OCI-LY1 (cell line): ENCODE results near the gene POLD2.

Source experiments
- H2AFZ ChIP-seq: fragments of 200-600 bp; sonication (generic), shearing (Covaris generic); 2 replicates; pipeline ENCODE4 v1.6.0; 2014; ENCODE audit warnings: antibody characterized with exemption, mild to moderate bottlenecking, low read length
- H3F3A ChIP-seq: fragments of 200-600 bp; sonication (generic), shearing (Covaris generic); 2 replicates; pipeline ENCODE4 v1.6.0; 2014; ENCODE audit warnings: mild to moderate bottlenecking, antibody characterized with exemption, low read length, moderate library complexity; ENCODE audit not compliant: insufficient read depth
- H3K27ac ChIP-seq: fragments of 200-600 bp; sonication (generic); 2 replicates; pipeline ENCODE4 v1.5.1; 2014; ENCODE audit warnings: low read length, mixed run types, mild to moderate bottlenecking, low read depth; ENCODE audit not compliant: poor library complexity, severe bottlenecking
- H3K27me3 ChIP-seq: fragments of 200-600 bp; sonication (generic); 2 replicates; pipeline ENCODE4 v1.6.0; 2014; ENCODE audit warnings: antibody characterized with exemption, mild to moderate bottlenecking, low read length, moderate library complexity; ENCODE audit not compliant: insufficient read depth
- H3K36me3 ChIP-seq: fragments of 200-600 bp; sonication (generic); 2 replicates; pipeline ENCODE4 v1.6.1; 2014; ENCODE audit warnings: mild to moderate bottlenecking, antibody characterized with exemption, low read length, moderate library complexity, mixed read lengths; ENCODE audit not compliant: insufficient read depth
- H3K4me1 ChIP-seq: fragments of 200-600 bp; sonication (generic); 2 replicates; pipeline ENCODE4 v1.5.1; 2014; ENCODE audit warnings: mild to moderate bottlenecking, low read length, moderate library complexity; ENCODE audit not compliant: insufficient read depth, severe bottlenecking
- H3K4me2 ChIP-seq: fragments of 200-600 bp; sonication (generic), shearing (Covaris generic); 2 replicates; pipeline ENCODE4 v1.6.1; 2014; ENCODE audit warnings: low read length
- H3K4me3 ChIP-seq: fragments of 200-600 bp; sonication (generic); 2 replicates; pipeline ENCODE4 v1.5.1; 2014; ENCODE audit warnings: low read length, low read depth, mild to moderate bottlenecking, mixed read lengths; ENCODE audit not compliant: poor library complexity, severe bottlenecking
- H3K79me2 ChIP-seq: fragments of 200-600 bp; shearing (Covaris generic); 2 replicates; pipeline ENCODE4 v1.6.1; 2016; ENCODE audit warnings: mixed run types, low read length, mixed read lengths; ENCODE audit not compliant: insufficient read depth
- H3K9ac ChIP-seq: fragments of 200-600 bp; sonication (generic), shearing (Covaris generic); 2 replicates; pipeline ENCODE4 v1.6.1; 2014; ENCODE audit warnings: mild to moderate bottlenecking, low read length, mixed read lengths
- H3K9me2 ChIP-seq: fragments of 200-600 bp; sonication (generic), shearing (Covaris generic); 2 replicates; pipeline ENCODE4 v1.6.1; 2014; ENCODE audit warnings: low read depth, mild to moderate bottlenecking, low read length, mixed read lengths
- H3K9me3 ChIP-seq: fragments of 200-600 bp; shearing (Covaris generic); 2 replicates; pipeline ENCODE4 v1.6.1; 2014; ENCODE audit warnings: low read length, mixed read lengths
- H4K20me1 ChIP-seq: fragments of 200-600 bp; sonication (generic), shearing (Covaris generic); 2 replicates; pipeline ENCODE4 v1.6.0; 2016; ENCODE audit warnings: mild to moderate bottlenecking, low read length; ENCODE audit not compliant: insufficient read depth
- CTCF ChIP-seq: fragments of 200-600 bp; sonication (generic), shearing (Covaris generic); IDR thresholded peaks from 2 replicates; pipeline ENCODE4 v1.5.1; 2017; ENCODE audit warnings: mild to moderate bottlenecking, antibody characterized with exemption, low read length, moderate library complexity, mixed read lengths
- EZH2 ChIP-seq: fragments of 200-600 bp; sonication (generic), shearing (Covaris generic); IDR thresholded peaks from 2 replicates; pipeline ENCODE4 v1.8.0; 2017; ENCODE audit warnings: borderline replicate concordance, mixed run types, mild to moderate bottlenecking, antibody characterized with exemption, low read length, moderate library complexity, mixed read lengths

POLD2 gene

GRCh38 chr7:44141221-44141850, 18.0 kb upstream of the POLD2 start, which contains the start of gene MYL7:
Gene MYL7 (minus strand): TSS chr7:44141332. CDS start chr7:44141305, 27 bp downstream.
- TF ChIP-seq CTCF (no peak), EZH2 (no peak)
- H2AFZ ChIP-seq, result no peak within 1 kb of the TSS
- no peaks in the 10 kb centered on the region for H3K36me3 ChIP-seq
- H3K4me1 ChIP-seq, result no peaks in the 10 kb centered on the region
- no peaks in the 10 kb centered on the region for H4K20me1 ChIP-seq
- no peak within 1 kb of the TSS for H3K27ac ChIP-seq
- no peaks in the 10 kb centered on the region for H3F3A ChIP-seq
- H3K4me2 ChIP-seq, result no peak within 1 kb of the TSS
- no peak within 1 kb of the TSS for H3K9ac ChIP-seq
- no peaks in the 10 kb centered on the region for H3K9me3 ChIP-seq
- no peak within 1 kb of the TSS for H3K4me3 ChIP-seq
- no peaks in the 10 kb centered on the region; the same call in 1 of the 2 replicates for H3K27me3 ChIP-seq
- no peaks in the 10 kb centered on the region for H3K79me2 ChIP-seq
- H3K9me2 ChIP-seq, result no peaks in the 10 kb centered on the region

- H3K9ac ChIP-seq, result no peak overlapping the region
These were observed 17.0 kb upstream of the POLD2 start for GRCh38 chr7:44140341-44140740.

GRCh38 chr7:44139311-44140010, 16.1 kb upstream of the POLD2 start:
- Histone ChIP-seq H3K79me2 (no peaks in the 10 kb centered on the region), H2AFZ (no peak overlapping the region), H3K9ac (no peak overlapping the region), H3K9me3 (no peaks in the 10 kb centered on the region), H3K36me3 (no peaks in the 10 kb centered on the region), H3K4me2 (no peak overlapping the region), H3K9me2 (no peaks in the 10 kb centered on the region), H3K27me3 (no peaks in the 10 kb centered on the region; the same call in 1 of the 2 replicates), H4K20me1 (no peaks in the 10 kb centered on the region), H3K4me3 (no peak overlapping the region), H3F3A (no peaks in the 10 kb centered on the region), H3K4me1 (no peaks in the 10 kb centered on the region), H3K27ac (no peak overlapping the region)
- TF ChIP-seq EZH2 (no peak), CTCF (no peak)

More at GRCh38 chr7:44140341-44140740, 17.0 kb upstream of the POLD2 start:
- H3K9me2 ChIP-seq, result no peaks in the 10 kb centered on the region
- no peak overlapping the region for H3K4me2 ChIP-seq
- H3K9me3 ChIP-seq, result no peaks in the 10 kb centered on the region
- TF ChIP-seq CTCF (no peak), EZH2 (no peak)
- H3K27ac ChIP-seq, result no peak overlapping the region
- H3K4me3 ChIP-seq, result no peak overlapping the region
- no peaks in the 10 kb centered on the region for H3K36me3 ChIP-seq
- H3K79me2 ChIP-seq, result no peaks in the 10 kb centered on the region
- no peaks in the 10 kb centered on the region for H3F3A ChIP-seq
- H4K20me1 ChIP-seq, result no peaks in the 10 kb centered on the region
- no peaks in the 10 kb centered on the region; the same call in 1 of the 2 replicates for H3K27me3 ChIP-seq
- H3K4me1 ChIP-seq, result no peaks in the 10 kb centered on the region
- no peak overlapping the region for H2AFZ ChIP-seq
